SK-N-SH treated with all-trans-retinoic acid at 6 μM for 48 hours (cell line): ENCODE measurements around the gene GJD2.

Experiments
- ARNTL ChIP-seq: fragments of 450-650 bp; formaldehyde crosslinking; IDR thresholded peaks from 2 replicates; pipeline ENCODE4 v1.5.0; 2020; ENCODE audit warnings: low read depth, mild to moderate bottlenecking, moderate library complexity, borderline replicate concordance
- BACH2 ChIP-seq: fragments of 250-450 bp; sonication (Bioruptor Pico); IDR thresholded peaks from 2 replicates; pipeline ENCODE4 v1.9.0; 2021; ENCODE audit warnings: mild to moderate bottlenecking, borderline replicate concordance
- CSDC2 ChIP-seq: fragments of 250-450 bp; sonication (Bioruptor Pico); IDR thresholded peaks from 2 replicates; pipeline ENCODE4 v1.5.0; 2020; ENCODE audit warnings: mild to moderate bottlenecking, moderate library complexity
- PPARA ChIP-seq: fragments of 250-450 bp; sonication (Bioruptor Pico); IDR thresholded peaks from 2 replicates; pipeline ENCODE4 v1.5.0; 2020; ENCODE audit warnings: mild to moderate bottlenecking, borderline replicate concordance
- RARB ChIP-seq: fragments of 250-450 bp; sonication (Bioruptor Pico); IDR thresholded peaks from 2 replicates; pipeline ENCODE4 v1.8.0; 2021; ENCODE audit warnings: mild to moderate bottlenecking, moderate library complexity
- SNAI2 ChIP-seq: fragments of 250-450 bp; sonication (Bioruptor Pico); IDR thresholded peaks from 2 replicates; pipeline ENCODE4 v1.5.0; 2020; ENCODE audit warnings: mild to moderate bottlenecking, moderate library complexity
- TOX ChIP-seq: fragments of 250-450 bp; sonication (Bioruptor Pico); IDR thresholded peaks from 2 replicates; pipeline ENCODE4 v1.8.0; 2021; ENCODE audit warnings: mild to moderate bottlenecking, moderate library complexity, borderline replicate concordance
- ZFP30 ChIP-seq: fragments of 450-650 bp; formaldehyde crosslinking; IDR thresholded peaks from 2 replicates; pipeline ENCODE4 v1.5.0; 2022; ENCODE audit warnings: mild to moderate bottlenecking, moderate library complexity
- ZNF70 ChIP-seq: fragments of 450-650 bp; formaldehyde crosslinking; IDR thresholded peaks from 2 replicates; pipeline ENCODE4 v1.5.0; 2020; ENCODE audit warnings: mild to moderate bottlenecking, moderate library complexity
- ZNF8 ChIP-seq: fragments of 450-650 bp; formaldehyde crosslinking; IDR thresholded peaks from 2 replicates; pipeline ENCODE4 v1.5.0; 2020; ENCODE audit warnings: mild to moderate bottlenecking, moderate library complexity
- TF ChIP-seq, protein P1 (sequence below): fragments of 250-450 bp; sonication (Bioruptor Pico); IDR thresholded peaks from 2 replicates; pipeline ENCODE4 v1.5.1; 2020; ENCODE audit warnings: low read depth, mild to moderate bottlenecking, moderate library complexity
- TF ChIP-seq, protein P2 (sequence below): fragments of 250-450 bp; sonication (Bioruptor Pico); IDR thresholded peaks from 2 replicates; pipeline ENCODE4 v1.5.0; 2020; ENCODE audit warnings: mild to moderate bottlenecking, moderate library complexity
- TF ChIP-seq, protein P3 (sequence below): fragments of 250-450 bp; sonication (Bioruptor Pico); IDR thresholded peaks from 2 replicates; pipeline ENCODE4 v1.8.0; 2021; ENCODE audit warnings: low read depth, mild to moderate bottlenecking, moderate library complexity, borderline replicate concordance

- TF ChIP-seq, protein P1, sequence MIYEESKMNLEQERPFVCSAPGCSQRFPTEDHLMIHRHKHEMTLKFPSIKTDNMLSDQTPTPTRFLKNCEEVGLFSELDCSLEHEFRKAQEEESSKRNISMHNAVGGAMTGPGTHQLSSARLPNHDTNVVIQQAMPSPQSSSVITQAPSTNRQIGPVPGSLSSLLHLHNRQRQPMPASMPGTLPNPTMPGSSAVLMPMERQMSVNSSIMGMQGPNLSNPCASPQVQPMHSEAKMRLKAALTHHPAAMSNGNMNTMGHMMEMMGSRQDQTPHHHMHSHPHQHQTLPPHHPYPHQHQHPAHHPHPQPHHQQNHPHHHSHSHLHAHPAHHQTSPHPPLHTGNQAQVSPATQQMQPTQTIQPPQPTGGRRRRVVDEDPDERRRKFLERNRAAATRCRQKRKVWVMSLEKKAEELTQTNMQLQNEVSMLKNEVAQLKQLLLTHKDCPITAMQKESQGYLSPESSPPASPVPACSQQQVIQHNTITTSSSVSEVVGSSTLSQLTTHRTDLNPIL, result no peak
- TF ChIP-seq TOX (CRISPR knock-in tag), result no peak
- TF ChIP-seq PPARA (CRISPR knock-in tag), result no peak
- no peak for TF ChIP-seq CSDC2
- TF ChIP-seq ZNF8 (CRISPR knock-in tag), result no peak
- no peak for TF ChIP-seq RARB
- TF ChIP-seq, protein P2, sequence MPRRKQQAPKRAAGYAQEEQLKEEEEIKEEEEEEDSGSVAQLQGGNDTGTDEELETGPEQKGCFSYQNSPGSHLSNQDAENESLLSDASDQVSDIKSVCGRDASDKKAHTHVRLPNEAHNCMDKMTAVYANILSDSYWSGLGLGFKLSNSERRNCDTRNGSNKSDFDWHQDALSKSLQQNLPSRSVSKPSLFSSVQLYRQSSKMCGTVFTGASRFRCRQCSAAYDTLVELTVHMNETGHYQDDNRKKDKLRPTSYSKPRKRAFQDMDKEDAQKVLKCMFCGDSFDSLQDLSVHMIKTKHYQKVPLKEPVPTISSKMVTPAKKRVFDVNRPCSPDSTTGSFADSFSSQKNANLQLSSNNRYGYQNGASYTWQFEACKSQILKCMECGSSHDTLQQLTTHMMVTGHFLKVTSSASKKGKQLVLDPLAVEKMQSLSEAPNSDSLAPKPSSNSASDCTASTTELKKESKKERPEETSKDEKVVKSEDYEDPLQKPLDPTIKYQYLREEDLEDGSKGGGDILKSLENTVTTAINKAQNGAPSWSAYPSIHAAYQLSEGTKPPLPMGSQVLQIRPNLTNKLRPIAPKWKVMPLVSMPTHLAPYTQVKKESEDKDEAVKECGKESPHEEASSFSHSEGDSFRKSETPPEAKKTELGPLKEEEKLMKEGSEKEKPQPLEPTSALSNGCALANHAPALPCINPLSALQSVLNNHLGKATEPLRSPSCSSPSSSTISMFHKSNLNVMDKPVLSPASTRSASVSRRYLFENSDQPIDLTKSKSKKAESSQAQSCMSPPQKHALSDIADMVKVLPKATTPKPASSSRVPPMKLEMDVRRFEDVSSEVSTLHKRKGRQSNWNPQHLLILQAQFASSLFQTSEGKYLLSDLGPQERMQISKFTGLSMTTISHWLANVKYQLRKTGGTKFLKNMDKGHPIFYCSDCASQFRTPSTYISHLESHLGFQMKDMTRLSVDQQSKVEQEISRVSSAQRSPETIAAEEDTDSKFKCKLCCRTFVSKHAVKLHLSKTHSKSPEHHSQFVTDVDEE (CRISPR knock-in tag), result no peak
- TF ChIP-seq, protein P3, sequence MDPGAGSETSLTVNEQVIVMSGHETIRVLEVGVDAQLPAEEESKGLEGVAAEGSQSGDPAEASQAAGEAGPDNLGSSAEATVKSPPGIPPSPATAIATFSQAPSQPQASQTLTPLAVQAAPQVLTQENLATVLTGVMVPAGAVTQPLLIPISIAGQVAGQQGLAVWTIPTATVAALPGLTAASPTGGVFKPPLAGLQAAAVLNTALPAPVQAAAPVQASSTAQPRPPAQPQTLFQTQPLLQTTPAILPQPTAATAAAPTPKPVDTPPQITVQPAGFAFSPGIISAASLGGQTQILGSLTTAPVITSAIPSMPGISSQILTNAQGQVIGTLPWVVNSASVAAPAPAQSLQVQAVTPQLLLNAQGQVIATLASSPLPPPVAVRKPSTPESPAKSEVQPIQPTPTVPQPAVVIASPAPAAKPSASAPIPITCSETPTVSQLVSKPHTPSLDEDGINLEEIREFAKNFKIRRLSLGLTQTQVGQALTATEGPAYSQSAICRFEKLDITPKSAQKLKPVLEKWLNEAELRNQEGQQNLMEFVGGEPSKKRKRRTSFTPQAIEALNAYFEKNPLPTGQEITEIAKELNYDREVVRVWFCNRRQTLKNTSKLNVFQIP (CRISPR knock-in tag), result no peak
- TF ChIP-seq ARNTL (CRISPR knock-in tag), result no peak
- TF ChIP-seq BACH2 (CRISPR knock-in tag), result no peak
- TF ChIP-seq SNAI2 (CRISPR knock-in tag), result no peak
- TF ChIP-seq ZFP30 (CRISPR knock-in tag), result no peak
- no peak for TF ChIP-seq ZNF70 (CRISPR knock-in tag)
Measured at GRCh38 chr15:34734303-34734702, 20.5 kb downstream of the GJD2 start.
